Measurements from ENCODE around the gene ODF2.

DNA sequence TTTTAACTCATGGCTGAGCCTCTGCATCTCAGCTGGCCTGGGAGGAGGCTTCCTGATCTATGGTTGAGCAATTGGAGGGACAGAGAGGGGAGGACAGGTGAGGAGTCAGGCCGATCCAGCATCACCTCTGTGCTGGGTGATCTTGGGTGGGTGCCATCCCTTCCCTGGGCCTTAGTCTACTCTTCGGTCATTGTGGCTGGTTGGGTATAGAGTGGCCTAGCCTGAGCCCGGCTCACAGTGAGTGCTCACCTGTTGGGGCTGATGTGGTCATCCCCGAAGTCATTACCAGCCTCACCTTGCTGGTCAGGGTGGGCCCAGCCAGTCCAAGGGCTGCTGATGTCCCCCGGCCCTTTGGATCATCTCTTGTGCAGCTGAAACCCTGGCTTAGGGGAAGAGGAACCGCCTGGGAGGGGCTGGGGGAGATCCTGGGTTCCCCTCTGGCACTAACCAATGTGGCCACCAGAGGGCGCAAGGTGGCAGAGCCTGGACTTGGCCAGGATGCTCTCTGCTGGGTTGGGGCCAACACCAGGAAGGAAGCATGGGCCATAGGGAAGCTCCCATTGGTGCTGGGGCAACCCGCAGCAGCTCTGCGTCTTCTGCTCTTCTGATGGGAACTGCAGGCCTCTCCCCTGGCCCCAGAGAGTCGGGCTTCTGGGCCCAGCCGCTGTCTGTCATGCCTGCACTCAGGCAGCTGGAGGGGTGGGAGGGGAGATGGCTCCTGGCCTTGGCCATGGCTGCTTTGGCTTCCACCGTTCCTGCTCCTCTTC lies 17.3 kb upstream of the ODF2 start:
- TF ChIP-seq POLR2AphosphoS5 (IDR thresholded peaks at IDR 0.05) (peak in 2 of 3 donors; percentile 63 to 70), CTCF (IDR thresholded peaks at IDR 0.05) (peak; percentile 91 to 97 (median 93)), POLR2A (IDR thresholded peaks at IDR 0.05) (no peak), EP300 (IDR thresholded peaks at IDR 0.05; ENCODE audit: low read depth) (no peak)
